ENCODE results near the gene NECAB3. TPM values are rescaled to one million over a fixed set of nuclear protein-coding genes. Genes with fewer than 3 reads are reported as not detected.

Gene NECAB3
- total and polyA plus RNA-seq, 2 of the 13 experiments (the other 11 are each of a cell fraction or from before 2014, with no cell fraction given), result 61.5 to 65.5 TPM

DNA sequence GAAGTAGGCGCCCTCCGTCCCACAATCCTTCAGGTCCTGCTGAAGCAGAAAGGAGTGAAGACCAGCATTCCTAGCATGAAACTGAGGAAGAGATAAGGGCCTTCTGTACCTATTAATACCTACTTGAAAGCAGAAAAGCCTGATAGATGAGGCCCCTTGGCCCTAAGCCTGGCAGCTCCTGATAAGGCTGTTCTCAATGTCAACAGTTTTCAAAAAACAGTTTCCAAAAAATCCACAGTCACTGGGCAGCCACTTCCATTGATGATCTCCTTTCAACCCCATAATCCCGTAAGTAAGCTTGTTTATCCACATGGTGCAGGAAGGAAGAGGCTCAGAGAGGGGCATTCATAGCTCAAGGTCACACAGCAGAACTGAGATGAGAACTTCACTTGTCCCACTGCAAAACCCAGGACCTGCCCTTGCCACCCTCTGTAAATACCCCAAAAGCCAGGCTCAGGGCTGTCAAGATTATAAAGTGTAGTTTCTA, 14.8 kb upstream of the NECAB3 start (continued):
- TF ChIP-seq ZNF766 (CRISPR knock-in tag; IDR thresholded peaks at IDR 0.05; ENCODE audit: borderline replicate concordance) (no peak), CC2D1A (CRISPR knock-in tag; IDR thresholded peaks at IDR 0.05) (no peak), TRIM24 (CRISPR knock-in tag; IDR thresholded peaks at IDR 0.05) (no peak; the same call in 1 of the 2 replicates), NFE2L1 (CRISPR knock-in tag; IDR thresholded peaks at IDR 0.05; ENCODE audit: borderline replicate concordance) (no peak), ELF4 (CRISPR knock-in tag; IDR thresholded peaks at IDR 0.05; ENCODE audit: borderline replicate concordance) (0 out of 2 replicates have a peak, but pooled peaks have one; percentile 17), ARNT (IDR thresholded peaks at IDR 0.05) (no peak), ZNF883 (CRISPR knock-in tag; IDR thresholded peaks at IDR 0.05; ENCODE audit: not compliant biosample characterization) (no peak), ARID5B (CRISPR knock-in tag; IDR thresholded peaks at IDR 0.05) (no peak), CENPT (CRISPR knock-in tag; IDR thresholded peaks at IDR 0.05; ENCODE audit: low read depth) (no peak), U2AF2 (IDR thresholded peaks at IDR 0.05; ENCODE audit: low read depth, low read length) (no peak), TP53 (CRISPR knock-in tag; conservative IDR thresholded peaks at IDR 0.05) (no peak), ZNF674 (CRISPR knock-in tag; IDR thresholded peaks at IDR 0.05; ENCODE audit: low read depth) (no peak), STAT5B (CRISPR knock-in tag; IDR thresholded peaks at IDR 0.05) (no peak), ZSCAN9 (CRISPR knock-in tag; IDR thresholded peaks at IDR 0.05; ENCODE audit: borderline replicate concordance) (no peak), ZNF326 (CRISPR knock-in tag; IDR thresholded peaks at IDR 0.05; ENCODE audit: borderline replicate concordance) (no peak)
- TF ChIP-seq, protein P1, sequence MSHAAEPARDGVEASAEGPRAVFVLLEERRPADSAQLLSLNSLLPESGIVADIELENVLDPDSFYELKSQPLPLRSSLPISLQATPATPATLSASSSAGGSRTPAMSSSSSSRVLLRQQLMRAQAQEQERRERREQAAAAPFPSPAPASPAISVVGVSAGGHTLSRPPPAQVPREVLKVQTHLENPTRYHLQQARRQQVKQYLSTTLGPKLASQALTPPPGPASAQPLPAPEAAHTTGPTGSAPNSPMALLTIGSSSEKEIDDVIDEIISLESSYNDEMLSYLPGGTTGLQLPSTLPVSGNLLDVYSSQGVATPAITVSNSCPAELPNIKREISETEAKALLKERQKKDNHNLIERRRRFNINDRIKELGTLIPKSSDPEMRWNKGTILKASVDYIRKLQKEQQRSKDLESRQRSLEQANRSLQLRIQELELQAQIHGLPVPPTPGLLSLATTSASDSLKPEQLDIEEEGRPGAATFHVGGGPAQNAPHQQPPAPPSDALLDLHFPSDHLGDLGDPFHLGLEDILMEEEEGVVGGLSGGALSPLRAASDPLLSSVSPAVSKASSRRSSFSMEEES (CRISPR knock-in tag; IDR thresholded peaks at IDR 0.05), result peak; percentile 68
- TF ChIP-seq, protein P2, sequence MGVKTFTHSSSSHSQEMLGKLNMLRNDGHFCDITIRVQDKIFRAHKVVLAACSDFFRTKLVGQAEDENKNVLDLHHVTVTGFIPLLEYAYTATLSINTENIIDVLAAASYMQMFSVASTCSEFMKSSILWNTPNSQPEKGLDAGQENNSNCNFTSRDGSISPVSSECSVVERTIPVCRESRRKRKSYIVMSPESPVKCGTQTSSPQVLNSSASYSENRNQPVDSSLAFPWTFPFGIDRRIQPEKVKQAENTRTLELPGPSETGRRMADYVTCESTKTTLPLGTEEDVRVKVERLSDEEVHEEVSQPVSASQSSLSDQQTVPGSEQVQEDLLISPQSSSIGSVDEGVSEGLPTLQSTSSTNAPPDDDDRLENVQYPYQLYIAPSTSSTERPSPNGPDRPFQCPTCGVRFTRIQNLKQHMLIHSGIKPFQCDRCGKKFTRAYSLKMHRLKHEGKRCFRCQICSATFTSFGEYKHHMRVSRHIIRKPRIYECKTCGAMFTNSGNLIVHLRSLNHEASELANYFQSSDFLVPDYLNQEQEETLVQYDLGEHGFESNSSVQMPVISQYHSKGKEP (CRISPR knock-in tag; IDR thresholded peaks at IDR 0.05), result no peak
- TF ChIP-seq, protein P3, sequence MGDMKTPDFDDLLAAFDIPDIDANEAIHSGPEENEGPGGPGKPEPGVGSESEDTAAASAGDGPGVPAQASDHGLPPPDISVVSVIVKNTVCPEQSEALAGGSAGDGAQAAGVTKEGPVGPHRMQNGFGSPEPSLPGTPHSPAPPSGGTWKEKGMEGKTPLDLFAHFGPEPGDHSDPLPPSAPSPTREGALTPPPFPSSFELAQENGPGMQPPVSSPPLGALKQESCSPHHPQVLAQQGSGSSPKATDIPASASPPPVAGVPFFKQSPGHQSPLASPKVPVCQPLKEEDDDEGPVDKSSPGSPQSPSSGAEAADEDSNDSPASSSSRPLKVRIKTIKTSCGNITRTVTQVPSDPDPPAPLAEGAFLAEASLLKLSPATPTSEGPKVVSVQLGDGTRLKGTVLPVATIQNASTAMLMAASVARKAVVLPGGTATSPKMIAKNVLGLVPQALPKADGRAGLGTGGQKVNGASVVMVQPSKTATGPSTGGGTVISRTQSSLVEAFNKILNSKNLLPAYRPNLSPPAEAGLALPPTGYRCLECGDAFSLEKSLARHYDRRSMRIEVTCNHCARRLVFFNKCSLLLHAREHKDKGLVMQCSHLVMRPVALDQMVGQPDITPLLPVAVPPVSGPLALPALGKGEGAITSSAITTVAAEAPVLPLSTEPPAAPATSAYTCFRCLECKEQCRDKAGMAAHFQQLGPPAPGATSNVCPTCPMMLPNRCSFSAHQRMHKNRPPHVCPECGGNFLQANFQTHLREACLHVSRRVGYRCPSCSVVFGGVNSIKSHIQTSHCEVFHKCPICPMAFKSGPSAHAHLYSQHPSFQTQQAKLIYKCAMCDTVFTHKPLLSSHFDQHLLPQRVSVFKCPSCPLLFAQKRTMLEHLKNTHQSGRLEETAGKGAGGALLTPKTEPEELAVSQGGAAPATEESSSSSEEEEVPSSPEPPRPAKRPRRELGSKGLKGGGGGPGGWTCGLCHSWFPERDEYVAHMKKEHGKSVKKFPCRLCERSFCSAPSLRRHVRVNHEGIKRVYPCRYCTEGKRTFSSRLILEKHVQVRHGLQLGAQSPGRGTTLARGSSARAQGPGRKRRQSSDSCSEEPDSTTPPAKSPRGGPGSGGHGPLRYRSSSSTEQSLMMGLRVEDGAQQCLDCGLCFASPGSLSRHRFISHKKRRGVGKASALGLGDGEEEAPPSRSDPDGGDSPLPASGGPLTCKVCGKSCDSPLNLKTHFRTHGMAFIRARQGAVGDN (CRISPR knock-in tag; IDR thresholded peaks at IDR 0.05), result no peak
